ENCODE measurements around the gene ASXL1. TPM values are rescaled to one million over a fixed set of nuclear protein-coding genes. Genes with fewer than 3 reads are reported as not detected.
A peak's percentile ranks its signal among the peaks of the same experiment; 100 is the strongest.

ASXL1 gene
- total RNA-seq, 1 donor from 2014 or later = 136 TPM

DNA sequence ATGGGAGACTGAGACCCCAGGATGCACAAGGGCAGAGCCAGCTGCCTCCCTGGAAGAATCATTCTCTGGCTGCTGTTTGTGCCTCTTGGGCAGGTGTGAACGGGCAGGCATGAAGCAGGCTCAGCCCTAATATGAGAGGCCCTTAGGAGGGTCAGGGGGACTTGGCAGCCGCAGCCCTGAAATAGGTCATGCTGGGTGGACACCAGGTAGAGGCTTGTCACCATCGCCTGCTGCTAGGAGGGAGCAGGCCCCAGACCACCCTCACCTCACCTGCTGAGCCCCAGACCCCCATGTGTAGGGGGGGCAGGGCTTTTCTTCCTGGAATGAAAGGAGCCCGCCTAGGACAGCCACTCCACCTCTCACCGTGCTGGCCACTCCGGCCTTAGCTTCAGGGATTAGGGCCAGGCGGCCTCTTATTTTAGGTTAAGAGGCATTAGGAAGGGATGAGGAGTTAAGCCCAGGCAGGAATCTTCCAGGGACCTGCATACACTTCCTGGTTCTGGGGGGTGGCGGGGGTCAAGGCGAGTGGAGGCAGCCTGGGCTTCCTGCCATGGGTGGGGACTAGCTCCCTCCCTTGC, 92.4 kb downstream of the ASXL1 start:
- Mint-ChIP-seq H3K9me3 (no peaks in the 10 kb centered on the region), H3K4me3 (no peak overlapping the region), H3K27me3 (ENCODE audit: insufficient read depth) (no peaks in the 10 kb centered on the region), H3K27ac (no peak overlapping the region), H3K36me3 (ENCODE audit: low read depth) (peaks cover 3% of the 10 kb centered on the region), H3K4me1 (ENCODE audit: low read depth) (peaks cover 1% of the 10 kb centered on the region)
- intact Hi-C loops (cut with micrococcal nuclease) = no loop called here
- no peak for DNase-seq (ENCODE audit: low spot score)

DNA sequence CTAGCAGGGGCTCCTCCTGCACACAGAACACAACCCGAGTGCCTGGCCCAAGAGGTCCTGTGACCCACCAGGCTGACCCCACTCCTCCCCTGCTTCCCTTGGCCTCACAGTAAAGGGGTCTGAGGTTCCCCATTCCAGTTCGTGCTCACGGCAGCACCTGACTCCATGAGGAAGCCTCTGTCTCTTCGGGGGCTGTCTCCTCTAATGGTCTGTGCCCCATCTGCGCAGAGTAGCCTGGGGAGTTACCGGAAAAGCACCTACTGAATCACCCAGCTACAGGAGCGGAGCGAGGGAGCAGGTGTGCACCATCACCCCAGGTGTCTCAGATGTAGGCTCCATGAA, 93.2 kb downstream of the ASXL1 start:
- Mint-ChIP-seq H3K36me3 (ENCODE audit: low read depth) (peaks cover 3% of the 10 kb centered on the region), H3K27me3 (ENCODE audit: insufficient read depth) (no peaks in the 10 kb centered on the region), H3K9me3 (no peaks in the 10 kb centered on the region), H3K4me1 (ENCODE audit: low read depth) (no peaks in the 10 kb centered on the region), H3K27ac (no peak overlapping the region), H3K4me3 (no peak overlapping the region)
- intact Hi-C loops (cut with micrococcal nuclease) = no loop called here
- DNase-seq (ENCODE audit: low spot score) = no peak

DNA sequence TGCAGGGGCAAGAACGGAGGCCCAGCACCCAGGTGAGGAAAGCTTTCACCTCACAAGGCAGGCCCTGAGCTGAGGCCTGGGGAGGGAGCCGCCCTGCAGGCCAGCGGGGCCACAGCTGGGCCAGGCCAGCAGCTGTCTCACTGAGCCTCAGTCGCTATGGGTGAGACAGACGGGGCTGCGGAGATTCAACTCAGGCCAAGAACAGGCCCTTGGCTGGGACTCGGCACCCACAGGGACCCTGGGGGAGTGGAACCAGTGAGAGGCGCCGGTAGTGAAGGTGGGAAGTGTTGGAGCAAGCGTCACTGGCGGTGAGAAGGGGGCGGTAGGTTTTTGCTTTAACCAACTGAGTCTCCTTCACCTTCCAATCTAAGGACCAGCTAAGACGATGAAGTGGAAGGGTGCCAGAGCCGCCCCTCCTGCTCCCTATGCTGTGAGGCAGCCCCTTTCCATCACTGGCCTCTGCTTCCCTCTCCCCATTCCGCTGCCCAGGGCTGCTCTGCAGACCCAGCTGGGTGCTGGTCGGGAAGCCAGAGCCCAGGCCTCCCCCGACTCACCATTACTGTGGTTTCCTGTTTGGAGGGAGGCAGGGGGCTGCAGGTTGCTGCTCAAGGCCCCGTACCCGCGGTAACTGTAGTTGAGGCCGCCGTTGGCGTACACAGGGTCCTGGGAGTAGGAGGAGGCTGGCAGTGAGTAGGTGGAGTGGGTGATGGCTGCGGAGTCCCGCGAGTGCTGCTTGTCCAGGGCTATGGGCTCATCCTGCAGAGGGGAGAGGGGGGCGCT, 93.7 kb downstream of the ASXL1 start:
- Mint-ChIP-seq H3K4me3 (no peak overlapping the region), H3K27ac (peak overlapping the region; percentile 55), H3K9me3 (no peaks in the 10 kb centered on the region), H3K4me1 (ENCODE audit: low read depth) (no peaks in the 10 kb centered on the region), H3K27me3 (ENCODE audit: insufficient read depth) (no peaks in the 10 kb centered on the region), H3K36me3 (ENCODE audit: low read depth) (peaks cover 1% of the 10 kb centered on the region)
- intact Hi-C loops (cut with micrococcal nuclease) = no loop called here
- no peak for DNase-seq (ENCODE audit: low spot score)

DNA sequence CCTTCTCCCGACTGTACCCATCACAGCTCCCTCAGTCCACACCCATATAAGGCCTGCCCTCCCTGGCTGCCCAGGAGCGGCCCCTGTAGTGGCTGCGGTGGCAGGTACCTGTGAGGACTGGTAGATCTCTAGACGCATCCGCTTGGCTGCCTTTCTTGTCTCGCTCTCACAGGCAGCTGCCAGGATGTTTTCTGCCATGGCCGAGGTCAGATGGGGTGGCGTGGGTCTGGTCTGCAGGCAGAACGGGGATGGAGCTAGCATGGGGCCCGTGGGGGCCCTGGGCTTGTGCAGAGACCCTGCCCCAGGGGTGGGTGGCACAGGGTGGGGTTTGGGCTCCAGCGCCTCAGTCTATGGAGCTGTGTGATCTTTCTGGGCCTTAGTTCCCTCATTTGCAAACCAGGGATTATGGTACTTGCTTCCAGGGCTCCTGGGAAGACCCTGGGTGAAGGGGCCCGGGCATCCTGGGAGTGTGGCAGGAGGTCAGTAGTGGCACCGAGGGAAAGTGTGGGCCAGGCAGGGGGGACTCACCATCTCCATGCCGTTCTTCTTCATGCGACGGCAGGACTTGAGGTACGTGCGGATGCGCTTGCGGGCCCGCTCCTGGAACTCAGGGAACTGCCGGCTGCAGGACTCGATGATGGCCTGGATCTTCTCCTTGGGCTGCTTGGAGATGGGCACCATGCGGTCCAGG, 94.8 kb downstream of the ASXL1 start:
- H3K9me3 Mint-ChIP-seq = no peaks in the 10 kb centered on the region
- H3K27me3 Mint-ChIP-seq (ENCODE audit: insufficient read depth) = no peaks in the 10 kb centered on the region
- H3K4me3 Mint-ChIP-seq = no peak overlapping the region
- no peak for DNase-seq (ENCODE audit: low spot score)
- H3K27ac Mint-ChIP-seq = no peak overlapping the region
- no peaks in the 10 kb centered on the region for H3K4me1 Mint-ChIP-seq (ENCODE audit: low read depth)
- intact Hi-C loops (cut with micrococcal nuclease) = no loop called here
- H3K36me3 Mint-ChIP-seq (ENCODE audit: low read depth) = no peaks in the 10 kb centered on the region

DNA sequence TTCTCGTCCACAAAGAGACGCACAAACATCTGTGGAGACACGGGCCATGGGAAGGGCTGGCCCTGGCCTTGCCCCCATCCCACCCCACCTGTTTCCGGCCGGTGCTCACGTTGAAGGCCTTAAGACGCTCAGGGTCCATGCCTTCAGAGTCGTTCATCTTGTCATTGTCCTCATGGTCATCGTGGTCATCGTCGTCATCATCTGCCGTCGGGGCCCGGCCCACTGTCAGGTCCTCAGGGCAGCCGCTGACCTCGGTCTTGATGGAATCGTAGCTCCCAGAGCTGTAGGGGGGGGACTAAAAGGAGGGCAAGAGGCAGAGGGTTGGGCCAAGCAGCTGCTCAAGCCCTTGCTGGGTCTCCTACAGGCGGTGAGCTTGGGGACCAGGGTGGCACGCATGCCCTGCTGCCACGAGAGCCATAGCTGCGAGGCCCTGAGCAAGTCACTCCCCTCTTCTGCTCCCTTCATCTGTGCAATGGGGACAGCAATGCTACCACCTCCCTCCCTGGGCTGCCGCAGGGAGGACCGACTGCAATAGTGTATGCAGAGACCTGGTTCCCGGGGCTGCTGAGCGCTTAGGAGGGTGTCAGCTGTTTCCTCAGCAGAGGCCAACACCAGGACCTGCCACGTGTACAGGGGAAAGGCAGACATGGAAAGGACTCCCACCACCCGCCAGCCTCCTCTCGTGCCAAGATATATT, 95.5 kb downstream of the ASXL1 start:
- no peaks in the 10 kb centered on the region for H3K9me3 Mint-ChIP-seq
- H3K27ac Mint-ChIP-seq = no peak overlapping the region

DNA sequence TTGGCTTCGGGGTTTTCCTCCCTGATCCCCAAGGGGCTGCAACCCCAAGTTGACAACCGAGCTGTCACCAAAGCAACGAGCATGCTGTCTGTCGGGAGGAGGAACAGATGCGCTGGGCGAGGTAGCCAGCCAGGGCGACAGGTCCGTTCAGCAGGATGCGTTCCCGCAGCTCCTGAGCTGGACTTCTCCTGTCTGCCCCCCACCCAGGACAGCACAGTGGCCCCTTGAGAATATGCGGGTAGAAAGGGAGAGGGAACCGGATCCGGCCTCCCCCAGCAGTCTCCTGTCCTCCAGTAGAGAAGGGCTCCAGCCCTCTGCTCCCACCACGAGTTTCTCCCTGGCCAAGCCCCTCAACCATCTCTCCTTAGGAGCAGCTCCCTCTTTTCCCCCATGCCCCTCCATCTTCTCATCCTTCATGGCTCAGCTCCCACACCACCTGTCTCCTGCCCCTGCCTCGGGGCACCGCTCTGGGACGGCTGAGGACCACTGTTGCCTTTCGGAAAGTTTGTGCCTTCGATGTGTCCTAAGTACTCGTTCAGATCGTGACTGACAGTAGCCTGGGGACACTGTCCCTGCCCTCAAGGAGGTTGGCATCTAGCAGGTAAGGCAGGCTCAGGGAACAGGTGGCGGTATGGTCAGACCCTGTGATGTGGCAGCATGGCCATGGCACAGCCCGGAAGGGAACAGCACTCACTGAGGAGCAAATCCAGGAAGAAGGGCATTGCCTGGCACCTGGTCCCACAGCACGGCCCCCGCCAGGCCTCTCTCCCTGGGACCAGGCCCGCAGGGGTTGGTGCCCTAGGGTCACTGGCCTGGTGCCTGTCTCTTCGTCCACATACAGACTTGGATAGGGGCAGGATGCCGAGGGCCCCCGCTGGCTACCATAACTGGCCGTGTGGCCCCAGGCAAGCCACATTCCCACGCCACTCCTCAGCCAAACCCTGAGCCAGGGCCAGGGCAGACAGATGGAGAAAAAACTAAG, 96.3 kb downstream of the ASXL1 start:
- Mint-ChIP-seq H3K4me1 (ENCODE audit: low read depth) (no peaks in the 10 kb centered on the region), H3K27ac (peak overlapping the region; percentile 65), H3K4me3 (no peak overlapping the region), H3K27me3 (ENCODE audit: insufficient read depth) (no peaks in the 10 kb centered on the region), H3K36me3 (ENCODE audit: low read depth) (no peaks in the 10 kb centered on the region), H3K9me3 (no peaks in the 10 kb centered on the region)
- intact Hi-C loops (cut with micrococcal nuclease) = no loop called here
- DNase-seq (ENCODE audit: low spot score) = no peak

More for the DNA sequence above, 95.5 kb downstream of the ASXL1 start:
- no peak for DNase-seq (ENCODE audit: low spot score)
- H3K36me3 Mint-ChIP-seq (ENCODE audit: low read depth) = no peaks in the 10 kb centered on the region
- H3K4me1 Mint-ChIP-seq (ENCODE audit: low read depth) = no peaks in the 10 kb centered on the region
- intact Hi-C loops (cut with micrococcal nuclease) = no loop called here
- H3K27me3 Mint-ChIP-seq (ENCODE audit: insufficient read depth) = no peaks in the 10 kb centered on the region
- H3K4me3 Mint-ChIP-seq = no peak overlapping the region

DNA sequence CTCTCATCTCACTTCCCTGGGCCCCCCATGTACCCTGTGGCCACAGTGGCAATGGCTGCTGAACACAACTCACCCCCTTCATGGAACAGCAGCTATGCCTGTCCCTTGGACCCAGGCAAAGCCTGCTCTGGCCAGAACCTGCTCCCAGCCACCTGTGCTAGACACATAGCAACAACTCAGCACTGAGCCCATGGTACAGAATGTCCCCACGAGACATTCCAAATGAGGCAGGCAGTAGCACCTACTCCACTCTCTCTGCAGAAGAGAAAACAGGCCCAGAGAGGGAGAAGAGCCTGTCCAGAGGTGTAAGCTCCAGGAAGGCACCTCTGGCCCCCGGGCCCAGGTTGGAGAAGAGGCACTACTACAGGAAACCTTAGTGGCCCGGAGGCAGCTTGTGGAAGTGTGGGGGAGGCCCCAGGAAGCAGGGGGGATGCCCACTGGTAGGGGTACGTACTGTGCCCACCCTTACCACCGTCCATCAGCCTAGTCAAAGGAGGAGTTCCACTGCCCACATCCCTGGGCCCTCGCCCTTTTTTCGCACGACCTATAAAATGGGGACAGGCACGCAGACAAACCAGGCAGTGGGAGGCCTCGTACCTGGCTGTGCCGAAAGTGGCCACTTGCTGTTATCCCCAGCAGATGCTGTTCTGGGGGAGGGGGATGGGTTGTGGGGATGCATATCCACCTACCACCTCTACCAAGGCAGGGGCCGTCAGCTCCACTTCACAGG, 97.2 kb downstream of the ASXL1 start:
- H3K36me3 Mint-ChIP-seq (ENCODE audit: low read depth) = no peaks in the 10 kb centered on the region
- no peak overlapping the region for H3K27ac Mint-ChIP-seq
- H3K4me3 Mint-ChIP-seq = no peak overlapping the region
- H3K9me3 Mint-ChIP-seq = no peaks in the 10 kb centered on the region
- intact Hi-C loops (cut with micrococcal nuclease) = no loop called here
- no peaks in the 10 kb centered on the region for H3K4me1 Mint-ChIP-seq (ENCODE audit: low read depth)
- DNase-seq (ENCODE audit: low spot score) = no peak
- H3K27me3 Mint-ChIP-seq (ENCODE audit: insufficient read depth) = no peaks in the 10 kb centered on the region

DNA sequence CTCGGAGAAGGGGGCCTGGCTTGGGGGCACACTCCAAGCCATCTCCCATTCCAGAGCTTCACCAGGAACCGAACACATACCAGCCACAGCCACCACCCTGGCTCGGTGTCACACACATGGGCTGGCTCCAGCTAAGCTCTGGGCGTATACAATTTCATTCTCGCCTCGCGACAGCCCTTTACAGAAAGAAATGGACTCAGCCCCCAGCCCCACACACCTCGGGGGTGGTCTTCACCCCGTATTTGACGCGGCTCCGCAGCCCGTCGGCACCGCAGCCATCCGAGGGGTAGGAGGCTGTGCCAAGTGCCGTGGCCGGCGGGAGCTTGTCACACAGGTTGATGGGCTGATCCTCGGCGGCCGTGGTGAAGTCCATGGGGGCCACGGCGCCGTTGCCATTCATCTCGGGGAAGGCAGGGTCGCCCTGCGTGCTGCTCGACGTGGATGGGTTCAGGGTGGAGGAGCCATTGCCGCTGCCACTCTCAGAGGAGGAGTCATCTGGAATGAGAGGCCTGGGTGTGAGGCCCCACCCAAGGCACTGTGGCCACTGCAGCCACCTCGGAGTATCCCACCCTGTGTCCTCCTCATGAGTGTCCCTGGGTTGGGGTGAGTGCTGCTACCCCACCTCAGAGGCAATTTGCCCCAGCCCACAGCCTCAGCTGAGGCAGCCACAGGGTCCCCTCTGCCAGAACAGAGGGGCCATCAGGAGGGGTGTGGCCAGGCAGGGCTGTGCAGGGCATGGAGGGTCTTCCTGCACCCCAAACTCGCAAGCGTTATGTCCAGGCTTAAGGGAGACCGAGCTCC, 98.0 kb downstream of the ASXL1 start:
- Mint-ChIP-seq H3K36me3 (ENCODE audit: low read depth) (no peaks in the 10 kb centered on the region), H3K27ac (no peak overlapping the region), H3K9me3 (no peaks in the 10 kb centered on the region), H3K4me1 (ENCODE audit: low read depth) (no peaks in the 10 kb centered on the region), H3K4me3 (no peak overlapping the region), H3K27me3 (ENCODE audit: insufficient read depth) (no peaks in the 10 kb centered on the region)
- no peak for DNase-seq (ENCODE audit: low spot score)
- intact Hi-C loops (cut with micrococcal nuclease) = no loop called here

DNA sequence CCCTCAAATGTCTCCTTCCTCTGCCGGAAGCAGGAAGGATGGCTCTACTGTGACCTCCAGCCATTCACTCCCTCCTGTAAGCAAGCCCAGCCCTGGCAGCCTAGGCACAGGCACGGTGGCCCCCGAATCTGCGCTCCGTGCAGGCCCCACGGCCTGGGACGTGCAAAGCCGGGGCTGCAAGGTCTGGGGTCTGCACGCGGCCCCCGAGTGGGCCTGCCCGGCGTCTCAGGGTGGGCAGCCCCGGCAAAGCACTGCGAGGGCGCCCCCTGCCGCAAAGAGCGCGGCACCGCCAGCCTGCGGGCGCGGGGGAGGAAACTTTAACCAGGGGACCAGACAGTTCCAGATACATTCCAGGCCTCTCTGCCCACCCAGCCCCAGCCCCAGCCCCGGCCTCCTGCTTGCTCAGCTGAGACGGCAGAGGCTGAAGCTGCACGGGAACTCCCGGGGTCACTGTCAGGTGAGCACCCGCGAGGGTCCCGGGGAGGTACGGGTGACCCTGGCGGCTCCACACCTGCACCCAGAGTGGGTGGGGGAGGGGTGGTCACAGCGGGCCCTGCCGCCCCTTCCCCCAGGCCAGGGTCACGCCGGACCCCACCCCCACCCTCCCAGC, 98.8 kb downstream of the ASXL1 start:
- no peak for DNase-seq (ENCODE audit: low spot score)
- Mint-ChIP-seq H3K4me1 (ENCODE audit: low read depth) (no peaks in the 10 kb centered on the region), H3K9me3 (no peaks in the 10 kb centered on the region), H3K4me3 (no peak overlapping the region), H3K27me3 (ENCODE audit: insufficient read depth) (no peaks in the 10 kb centered on the region), H3K27ac (no peak overlapping the region), H3K36me3 (ENCODE audit: low read depth) (no peaks in the 10 kb centered on the region)
- intact Hi-C loops (cut with micrococcal nuclease) = no loop called here

DNA sequence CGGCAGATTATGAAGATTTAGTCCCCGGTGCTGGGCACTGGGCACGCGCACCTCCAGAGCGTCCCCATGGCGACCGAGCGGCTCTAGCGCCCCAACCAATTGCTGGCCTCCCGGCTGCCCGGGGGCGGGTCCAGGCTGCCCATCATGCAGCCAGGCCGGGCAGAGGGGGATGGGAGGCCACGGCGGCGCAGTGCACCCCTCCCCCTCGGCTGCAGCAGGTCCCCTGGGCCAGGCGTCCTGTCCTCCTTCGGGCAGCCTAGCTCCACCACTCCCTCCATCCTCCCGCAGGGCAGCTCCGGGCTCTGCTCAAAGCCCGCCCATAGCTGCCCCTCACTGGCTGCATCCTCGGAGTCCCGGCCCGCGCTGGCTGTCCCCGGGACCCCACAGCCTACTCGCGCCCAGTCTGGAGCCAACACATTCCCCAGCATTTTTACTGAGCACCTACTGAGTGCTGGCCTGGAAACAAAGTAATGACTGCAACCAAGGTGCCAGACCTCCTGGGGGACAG, 99.4 kb downstream of the ASXL1 start:
- no peaks in the 10 kb centered on the region for H3K36me3 Mint-ChIP-seq (ENCODE audit: low read depth)
- no peak overlapping the region for H3K4me3 Mint-ChIP-seq
- no peaks in the 10 kb centered on the region for H3K4me1 Mint-ChIP-seq (ENCODE audit: low read depth)
- no peak for DNase-seq (ENCODE audit: low spot score)
- intact Hi-C loops (cut with micrococcal nuclease) = no loop called here
- no peak overlapping the region for H3K27ac Mint-ChIP-seq
- no peaks in the 10 kb centered on the region for H3K9me3 Mint-ChIP-seq
- no peaks in the 10 kb centered on the region for H3K27me3 Mint-ChIP-seq (ENCODE audit: insufficient read depth)

All from activated T-helper 1 cell treated with anti-CD3 and anti-CD28 coated beads, Interleukin-12 subunit alpha, Interleukin-12 subunit beta, Interleukin-2, Interleukin-4 antibody, amounts not matched to agents 30 ng/mL and 10 ng/mL and 1 ng/mL, durations not matched to agents 14 hours and 24 hours and 36 hours (primary cell).